Measurements from ENCODE around the gene MAP1B. TPM values are rescaled to one million over a fixed set of nuclear protein-coding genes. Genes with fewer than 3 reads are reported as not detected.
A peak's percentile ranks its signal among the peaks of the same experiment; 100 is the strongest.

The MAP1B gene
- total and polyA plus RNA-seq, 7 experiments from 2014 or later: 0.06 to 0.21 (median 0.10) TPM; not detected in 4

DNA sequence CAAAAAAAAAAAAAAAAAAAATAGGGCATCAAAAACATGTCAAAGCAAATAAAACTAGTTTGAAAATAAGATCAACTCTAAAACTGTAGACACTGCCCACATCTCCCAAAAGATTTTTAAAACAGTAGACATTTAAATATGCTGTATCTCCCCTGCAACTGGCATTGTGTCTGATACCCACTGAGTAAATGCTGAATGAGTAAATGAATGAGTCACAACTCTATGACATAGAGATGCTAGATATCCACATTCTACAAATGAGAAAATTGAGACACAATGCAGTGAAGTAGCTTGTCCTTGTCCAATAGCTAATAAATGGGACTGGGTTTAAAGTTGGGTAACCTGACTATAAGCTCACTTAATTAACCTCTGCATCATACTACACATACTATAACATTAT is 14.1 kb upstream of the MAP1B start:
- no peak overlapping the region for H3K4me3 Mint-ChIP-seq
- Histone ChIP-seq H3K4me1 (ENCODE audit: control insufficient read depth in 2 of 2, insufficient read depth in 2 of 2, low read length in 2 of 2) (no peaks in the 10 kb centered on the region), H3K27me3 (ENCODE audit: control insufficient read depth in 2 of 2, insufficient read depth in 2 of 2, low read length in 2 of 2) (no peaks in the 10 kb centered on the region), H3K27ac (ENCODE audit: low read depth, low read length) (no peak overlapping the region), H3K4me3 (ENCODE audit: low read length) (no peak overlapping the region), H3K36me3 (ENCODE audit: control insufficient read depth in 2 of 3, insufficient read depth in 3 of 3, low read length in 3 of 3) (no peaks in the 10 kb centered on the region), H3K9me3 (ENCODE audit: control insufficient read depth in 2 of 3, low read length in 3 of 3) (no peaks in the 10 kb centered on the region)
- ATAC-seq (no peak), DNase-seq (no peak)
- CTCF ChIA-PET: no interaction called here
- H3K27ac Mint-ChIP-seq: no peak overlapping the region
- peaks cover 10 to 37% (median 28%) of the 10 kb centered on the region in 5 donors for H3K27me3 Mint-ChIP-seq
- no peaks in the 10 kb centered on the region for H3K4me1 Mint-ChIP-seq
- H3K9me3 Mint-ChIP-seq: peaks cover 0 to 3% (median 0%) of the 10 kb centered on the region in 11 donors
- intact Hi-C loops (cut with micrococcal nuclease): no loop called here
- no peaks in the 10 kb centered on the region for H3K36me3 Mint-ChIP-seq
- POLR2A ChIA-PET: no interaction called here

DNA sequence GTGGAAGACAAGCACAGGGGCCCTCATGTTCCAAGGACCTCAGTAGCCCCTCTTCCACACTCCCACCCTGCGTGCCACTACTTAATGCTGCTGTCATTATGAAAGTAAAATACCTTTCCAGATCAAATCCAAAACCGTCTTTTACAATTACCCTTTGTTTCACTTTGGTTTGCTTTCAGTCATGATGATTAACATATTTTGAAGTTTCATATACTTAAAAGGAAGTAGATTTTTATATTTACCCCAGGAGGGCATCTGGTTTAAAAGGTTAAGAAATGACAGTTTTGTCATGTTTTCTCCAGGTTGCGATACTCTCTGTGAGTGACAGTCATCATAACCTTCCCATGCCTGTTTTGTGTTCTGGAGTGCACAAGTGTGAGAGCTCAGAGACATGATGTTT is 13.5 kb upstream of the MAP1B start:
- H3K4me3 ChIP-seq (ENCODE audit: low read length): no peak overlapping the region
- ATAC-seq (no peak), DNase-seq (no peak)
- no peaks in the 10 kb centered on the region for H3K36me3 ChIP-seq (ENCODE audit: control insufficient read depth in 2 of 3, insufficient read depth in 3 of 3, low read length in 3 of 3)
- Mint-ChIP-seq H3K4me1 (no peaks in the 10 kb centered on the region), H3K27me3 (peaks cover 13 to 37% (median 32%) of the 10 kb centered on the region in 5 donors), H3K4me3 (no peak overlapping the region), H3K9me3 (peaks cover 0 to 3% (median 0%) of the 10 kb centered on the region in 11 donors), H3K27ac (no peak overlapping the region), H3K36me3 (no peaks in the 10 kb centered on the region)
- no peaks in the 10 kb centered on the region for H3K27me3 ChIP-seq (ENCODE audit: control insufficient read depth in 2 of 2, insufficient read depth in 2 of 2, low read length in 2 of 2)
- ChIA-PET POLR2A (no interaction called here), CTCF (no interaction called here)
- intact Hi-C loops (cut with micrococcal nuclease): no loop called here
- H3K4me1 ChIP-seq (ENCODE audit: control insufficient read depth in 2 of 2, insufficient read depth in 2 of 2, low read length in 2 of 2): no peaks in the 10 kb centered on the region
- no peak overlapping the region for H3K27ac ChIP-seq (ENCODE audit: low read depth, low read length)
- H3K9me3 ChIP-seq (ENCODE audit: control insufficient read depth in 2 of 3, low read length in 3 of 3): no peaks in the 10 kb centered on the region

DNA sequence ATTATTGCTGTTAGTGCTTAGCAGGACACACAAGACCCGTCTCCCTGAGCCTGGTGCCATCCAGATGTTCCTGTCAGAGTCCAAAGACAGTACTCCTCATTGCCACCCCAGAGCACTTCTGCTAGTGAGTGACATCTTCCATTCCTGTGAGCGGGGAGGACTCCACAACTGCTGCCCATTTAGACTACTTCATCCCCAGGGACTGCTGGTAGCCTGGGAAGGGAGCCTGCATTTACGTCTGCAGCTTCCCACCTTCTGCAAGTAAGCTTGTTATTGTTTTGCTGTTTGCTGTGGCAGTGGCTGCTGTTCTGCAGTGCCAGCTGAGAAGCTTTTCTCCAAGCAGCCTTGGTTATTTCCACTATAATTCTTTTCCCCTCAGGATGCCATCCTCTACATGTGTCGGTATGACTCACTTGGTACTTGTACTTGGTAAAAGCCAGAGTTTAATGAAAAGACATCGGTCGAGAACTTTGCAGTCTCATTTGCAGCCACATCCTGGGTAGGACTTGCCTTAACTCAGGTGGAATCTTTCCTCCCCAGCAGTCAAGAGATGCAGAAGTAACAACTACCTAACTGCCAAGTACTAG is 10.6 kb upstream of the MAP1B start:
- H3K9me3 ChIP-seq (ENCODE audit: control insufficient read depth in 2 of 3, low read length in 3 of 3): no peaks in the 10 kb centered on the region
- H3K36me3 ChIP-seq (ENCODE audit: control insufficient read depth in 2 of 3, insufficient read depth in 3 of 3, low read length in 3 of 3): no peaks in the 10 kb centered on the region
- no peak overlapping the region for H3K4me3 Mint-ChIP-seq
- peaks cover 0 to 4% (median 0%) of the 10 kb centered on the region in 11 donors for H3K9me3 Mint-ChIP-seq
- DNase-seq (no peak), ATAC-seq (no peak)
- no peaks in the 10 kb centered on the region for H3K27me3 ChIP-seq (ENCODE audit: control insufficient read depth in 2 of 2, insufficient read depth in 2 of 2, low read length in 2 of 2)
- CTCF ChIA-PET: no interaction called here
- H3K4me1 ChIP-seq (ENCODE audit: control insufficient read depth in 2 of 2, insufficient read depth in 2 of 2, low read length in 2 of 2): no peaks in the 10 kb centered on the region
- no peak overlapping the region for H3K27ac Mint-ChIP-seq
- no peak overlapping the region for H3K27ac ChIP-seq (ENCODE audit: low read depth, low read length)
- no peaks in the 10 kb centered on the region for H3K4me1 Mint-ChIP-seq
- H3K4me3 ChIP-seq (ENCODE audit: low read length): no peak overlapping the region
- intact Hi-C loops (cut with micrococcal nuclease): no loop called here
- POLR2A ChIA-PET: no interaction called here
- no peaks in the 10 kb centered on the region for H3K36me3 Mint-ChIP-seq
- H3K27me3 Mint-ChIP-seq: peaks cover 26 to 52% (median 48%) of the 10 kb centered on the region in 5 donors

DNA sequence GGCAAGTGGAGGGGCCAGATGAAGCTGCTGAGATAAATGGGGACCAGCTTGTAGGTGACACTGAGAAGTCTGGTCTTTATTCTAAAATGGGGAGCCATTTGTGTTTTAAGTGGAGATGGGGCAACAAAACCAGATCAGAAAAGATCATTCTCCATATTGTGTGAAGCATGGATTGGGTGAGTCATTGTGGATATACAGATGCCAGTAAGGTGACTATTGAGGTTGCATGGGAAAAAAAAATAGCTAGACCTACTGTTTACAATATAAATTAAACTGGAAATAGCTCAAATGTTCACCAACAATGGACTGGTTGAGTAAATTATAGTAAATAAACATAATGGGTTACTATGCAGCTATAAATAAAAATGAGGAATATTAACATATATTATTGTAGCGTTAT is 5.4 kb upstream of the MAP1B start:
- no peak for ATAC-seq
- Mint-ChIP-seq H3K27me3 (peaks cover 50 to 67% (median 53%) of the 10 kb centered on the region in 5 donors), H3K27ac (no peak overlapping the region), H3K36me3 (no peaks in the 10 kb centered on the region), H3K4me3 (no peak overlapping the region), H3K4me1 (peaks cover 0 to 6% (median 4%) of the 10 kb centered on the region in 7 donors), H3K9me3 (peaks cover 0 to 5% (median 0%) of the 10 kb centered on the region in 11 donors)
- intact Hi-C loops (cut with micrococcal nuclease): loop anchor here in 1 of 2 donors (5.0 kb wide), 1 partner anchor 120 kb away; no protein-coding TSS in a partner anchor
- DNase-seq: no peak
- no peaks in the 10 kb centered on the region for H3K4me1 ChIP-seq (ENCODE audit: control insufficient read depth in 2 of 2, insufficient read depth in 2 of 2, low read length in 2 of 2)
- no peak overlapping the region for H3K4me3 ChIP-seq (ENCODE audit: low read length)
- CTCF ChIA-PET: no interaction called here
- POLR2A ChIA-PET: no interaction called here
- H3K9me3 ChIP-seq (ENCODE audit: control insufficient read depth in 2 of 3, low read length in 3 of 3): no peaks in the 10 kb centered on the region
- H3K27me3 ChIP-seq (ENCODE audit: control insufficient read depth in 2 of 2, insufficient read depth in 2 of 2, low read length in 2 of 2): no peaks in the 10 kb centered on the region
- H3K36me3 ChIP-seq (ENCODE audit: control insufficient read depth in 2 of 3, insufficient read depth in 3 of 3, low read length in 3 of 3): no peaks in the 10 kb centered on the region
- H3K27ac ChIP-seq (ENCODE audit: low read depth, low read length): no peak overlapping the region

DNA sequence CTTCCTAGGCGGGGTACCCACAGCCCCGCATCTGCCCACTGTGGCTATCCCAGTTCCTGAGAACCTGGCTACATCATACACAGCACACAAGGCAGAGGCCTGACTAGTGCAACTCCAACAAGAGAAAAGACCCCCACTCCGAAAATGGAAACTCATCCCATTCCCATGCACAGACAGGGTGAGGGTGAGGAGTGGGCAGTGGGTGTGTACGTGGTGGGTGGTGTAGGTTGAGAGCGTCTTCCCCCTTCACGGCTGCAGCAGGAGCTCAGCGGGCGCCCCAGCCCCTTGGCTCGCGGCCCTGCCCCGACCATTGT is 501 bp upstream of the MAP1B start:
- Histone ChIP-seq H3K27ac (ENCODE audit: low read depth, low read length) (no peak overlapping the region), H3K4me3 (ENCODE audit: low read length) (no peak overlapping the region), H3K9me3 (ENCODE audit: control insufficient read depth in 2 of 3, low read length in 3 of 3) (no peaks in the 10 kb centered on the region), H3K36me3 (ENCODE audit: control insufficient read depth in 2 of 3, insufficient read depth in 3 of 3, low read length in 3 of 3) (no peaks in the 10 kb centered on the region), H3K27me3 (ENCODE audit: control insufficient read depth in 2 of 2, insufficient read depth in 2 of 2, low read length in 2 of 2) (peaks cover 0 to 3% of the 10 kb centered on the region in 2 donors), H3K4me1 (ENCODE audit: control insufficient read depth in 2 of 2, insufficient read depth in 2 of 2, low read length in 2 of 2) (no peaks in the 10 kb centered on the region)
- POLR2A ChIA-PET: no interaction called here
- no peak for DNase-seq
- no peak overlapping the region for H3K27ac Mint-ChIP-seq
- peak overlapping the region; percentile 28 to 70 (median 53) for H3K4me3 Mint-ChIP-seq
- CTCF ChIA-PET: no interaction called here
- ATAC-seq: no peak
- peaks cover 3 to 16% (median 10%) of the 10 kb centered on the region in 7 donors for H3K4me1 Mint-ChIP-seq
- H3K27me3 Mint-ChIP-seq: peaks cover 50 to 68% (median 61%) of the 10 kb centered on the region in 5 donors
- intact Hi-C loops (cut with micrococcal nuclease): no loop called here
- H3K36me3 Mint-ChIP-seq: no peaks in the 10 kb centered on the region
- H3K9me3 Mint-ChIP-seq: peaks cover 0 to under 1% (median 0%) of the 10 kb centered on the region in 11 donors

DNA sequence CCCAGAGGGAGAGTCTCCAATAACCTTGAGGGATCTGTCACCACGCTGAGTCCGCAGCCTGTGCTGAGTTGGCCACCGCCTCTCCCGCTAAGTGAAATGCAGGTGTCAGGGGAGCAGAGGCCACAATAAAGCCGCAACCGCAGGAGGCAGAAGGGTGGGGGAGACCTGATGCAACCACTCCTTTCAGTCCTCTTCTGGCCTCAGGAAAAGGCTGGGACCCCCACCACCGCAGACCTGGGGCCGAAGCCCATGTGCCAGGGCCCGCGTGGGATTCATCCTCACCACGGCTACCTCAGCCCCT is 576 bp downstream of the MAP1B start:
- Mint-ChIP-seq H3K36me3 (no peaks in the 10 kb centered on the region), H3K27me3 (peaks cover 53 to 78% (median 62%) of the 10 kb centered on the region in 5 donors), H3K9me3 (no peaks in the 10 kb centered on the region), H3K4me1 (peaks cover 3 to 16% (median 10%) of the 10 kb centered on the region in 7 donors), H3K4me3 (peak overlapping the region in 6 of 10 donors; percentile 9 to 58 (median 40)), H3K27ac (no peak overlapping the region)
- H3K4me3 ChIP-seq (ENCODE audit: low read length): no peak overlapping the region
- intact Hi-C loops (cut with micrococcal nuclease): no loop called here
- DNase-seq: no peak
- no peaks in the 10 kb centered on the region for H3K36me3 ChIP-seq (ENCODE audit: control insufficient read depth in 2 of 3, insufficient read depth in 3 of 3, low read length in 3 of 3)
- no peak overlapping the region for H3K27ac ChIP-seq (ENCODE audit: low read depth, low read length)
- ATAC-seq: no peak
- ChIA-PET CTCF (no interaction called here), POLR2A (no interaction called here)
- no peaks in the 10 kb centered on the region for H3K9me3 ChIP-seq (ENCODE audit: control insufficient read depth in 2 of 3, low read length in 3 of 3)
- no peaks in the 10 kb centered on the region for H3K4me1 ChIP-seq (ENCODE audit: control insufficient read depth in 2 of 2, insufficient read depth in 2 of 2, low read length in 2 of 2)
- H3K27me3 ChIP-seq (ENCODE audit: control insufficient read depth in 2 of 2, insufficient read depth in 2 of 2, low read length in 2 of 2): peaks cover 0 to 3% of the 10 kb centered on the region in 2 donors

DNA sequence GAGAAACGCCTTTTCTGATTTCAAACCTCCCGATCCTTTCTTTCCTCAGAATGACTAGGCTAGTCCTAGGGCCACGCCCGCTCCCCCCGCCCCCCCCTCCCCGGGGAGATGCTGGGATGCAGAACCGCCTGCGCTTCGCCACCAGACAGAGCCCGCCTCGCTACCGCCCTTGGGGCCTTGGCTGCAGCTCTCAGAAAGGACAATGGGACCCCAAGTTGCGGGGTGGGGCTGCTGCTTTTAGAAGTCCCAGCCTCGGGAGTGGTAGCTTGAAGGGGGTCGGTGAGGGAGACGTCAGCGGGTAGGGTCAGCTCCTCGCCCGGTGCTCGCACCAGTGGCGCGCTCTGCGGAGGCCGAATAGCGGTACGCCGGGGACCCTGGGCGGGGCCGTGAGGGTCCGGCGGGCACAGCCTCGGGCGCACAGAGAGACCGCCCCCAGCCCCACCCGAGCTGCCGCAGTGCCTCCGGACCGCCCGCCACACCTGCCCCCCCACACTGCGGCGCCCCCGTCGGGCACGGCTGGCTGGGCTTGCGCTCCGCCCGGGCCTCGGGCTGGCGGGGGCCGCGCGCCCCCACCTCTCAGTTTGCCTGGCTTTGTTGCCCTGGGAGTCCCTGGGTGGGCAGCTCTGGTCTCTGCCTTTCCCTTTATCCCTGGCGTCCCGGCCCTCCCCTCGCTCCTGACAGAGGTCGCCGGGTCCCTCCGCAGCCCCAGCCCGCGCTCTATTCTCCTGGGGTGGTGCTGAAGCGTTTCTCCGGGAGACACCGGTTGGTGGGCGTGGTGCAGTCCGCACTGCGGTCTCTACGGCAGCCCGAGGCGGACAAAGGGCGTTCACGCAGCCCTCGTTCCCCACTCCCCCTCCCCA is 1.2 kb downstream of the MAP1B start:
- POLR2A ChIA-PET: no interaction called here

More for the DNA sequence above, 1.2 kb downstream of the MAP1B start:
- H3K36me3 ChIP-seq (ENCODE audit: control insufficient read depth in 2 of 3, insufficient read depth in 3 of 3, low read length in 3 of 3): no peaks in the 10 kb centered on the region
- DNase-seq (no peak), ATAC-seq (no peak)
- no peak overlapping the region for H3K27ac ChIP-seq (ENCODE audit: low read depth, low read length)
- CTCF ChIA-PET: no interaction called here
- H3K4me1 ChIP-seq (ENCODE audit: control insufficient read depth in 2 of 2, insufficient read depth in 2 of 2, low read length in 2 of 2): no peaks in the 10 kb centered on the region
- H3K9me3 ChIP-seq (ENCODE audit: control insufficient read depth in 2 of 3, low read length in 3 of 3): no peaks in the 10 kb centered on the region
- peak overlapping the region; percentile 13 to 70 (median 40) for H3K4me3 Mint-ChIP-seq
- intact Hi-C loops (cut with micrococcal nuclease): no loop called here
- peaks cover 54 to 79% (median 62%) of the 10 kb centered on the region in 5 donors for H3K27me3 Mint-ChIP-seq
- H3K4me1 Mint-ChIP-seq: peaks cover 3 to 16% (median 10%) of the 10 kb centered on the region in 7 donors
- no peaks in the 10 kb centered on the region for H3K9me3 Mint-ChIP-seq
- H3K36me3 Mint-ChIP-seq: no peaks in the 10 kb centered on the region
- H3K4me3 ChIP-seq (ENCODE audit: low read length): no peak overlapping the region
- H3K27me3 ChIP-seq (ENCODE audit: control insufficient read depth in 2 of 2, insufficient read depth in 2 of 2, low read length in 2 of 2): peaks cover 0 to 3% of the 10 kb centered on the region in 2 donors
- no peak overlapping the region for H3K27ac Mint-ChIP-seq
